Measurements from ENCODE around the gene GREM1.

DNA sequence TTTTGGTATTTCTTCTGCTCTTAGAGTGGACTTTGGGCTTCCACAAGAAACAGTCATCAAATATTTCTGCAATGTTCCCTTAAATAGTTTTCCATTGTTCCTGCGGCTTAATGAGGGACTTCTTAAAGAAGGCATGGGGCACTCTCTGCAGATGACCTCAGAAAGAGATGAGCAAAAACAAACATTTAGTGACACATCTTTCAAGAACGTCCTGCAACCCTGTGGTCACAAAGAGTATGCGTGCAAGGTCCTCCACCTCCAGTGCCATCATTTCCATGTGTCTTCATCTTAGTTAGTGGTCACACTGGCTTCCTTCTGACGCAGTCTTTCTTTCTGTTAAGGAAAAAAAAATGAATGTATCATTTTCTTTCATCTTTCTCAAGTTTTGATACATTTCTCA is 56.2 kb downstream of the GREM1 start:
- TF ChIP-seq POLR2A (IDR thresholded peaks at IDR 0.05): no peak
- TF ChIP-seq, protein P1, sequence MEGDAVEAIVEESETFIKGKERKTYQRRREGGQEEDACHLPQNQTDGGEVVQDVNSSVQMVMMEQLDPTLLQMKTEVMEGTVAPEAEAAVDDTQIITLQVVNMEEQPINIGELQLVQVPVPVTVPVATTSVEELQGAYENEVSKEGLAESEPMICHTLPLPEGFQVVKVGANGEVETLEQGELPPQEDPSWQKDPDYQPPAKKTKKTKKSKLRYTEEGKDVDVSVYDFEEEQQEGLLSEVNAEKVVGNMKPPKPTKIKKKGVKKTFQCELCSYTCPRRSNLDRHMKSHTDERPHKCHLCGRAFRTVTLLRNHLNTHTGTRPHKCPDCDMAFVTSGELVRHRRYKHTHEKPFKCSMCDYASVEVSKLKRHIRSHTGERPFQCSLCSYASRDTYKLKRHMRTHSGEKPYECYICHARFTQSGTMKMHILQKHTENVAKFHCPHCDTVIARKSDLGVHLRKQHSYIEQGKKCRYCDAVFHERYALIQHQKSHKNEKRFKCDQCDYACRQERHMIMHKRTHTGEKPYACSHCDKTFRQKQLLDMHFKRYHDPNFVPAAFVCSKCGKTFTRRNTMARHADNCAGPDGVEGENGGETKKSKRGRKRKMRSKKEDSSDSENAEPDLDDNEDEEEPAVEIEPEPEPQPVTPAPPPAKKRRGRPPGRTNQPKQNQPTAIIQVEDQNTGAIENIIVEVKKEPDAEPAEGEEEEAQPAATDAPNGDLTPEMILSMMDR (IDR thresholded peaks at IDR 0.05): no peak
